Mesenchymal stem cell (in vitro differentiated cells and primary cell): ENCODE data around the gene GAN.
A peak's percentile ranks its signal among the peaks of the same experiment; 100 is the strongest.

Experiments
- DNase-seq: peaks from one replicate; pipeline ENCODE4 v3.0.0-alpha.2; 2013
- H2AFZ ChIP-seq: one replicate; pipeline ENCODE4 v1.6.1; 2013; ENCODE audit warnings: low read depth, mild to moderate bottlenecking, control low read depth, inconsistent platforms, low read length, moderate library complexity
- H2AK5ac ChIP-seq: 2 replicates; pipeline ENCODE4 v1.6.1; 2013; ENCODE audit warnings: low read length, moderate library complexity, mild to moderate bottlenecking, inconsistent platforms; ENCODE audit not compliant: severe bottlenecking
- H2BK120ac ChIP-seq: one replicate; pipeline ENCODE4 v1.6.1; 2013; ENCODE audit warnings: low read depth, mild to moderate bottlenecking, inconsistent platforms, low read length, moderate library complexity
- H2BK12ac ChIP-seq, 2 experiments: one replicate each; pipeline ENCODE4 v1.6.1; 2013; ENCODE audit warnings: inconsistent platforms in 2 of 2, low read length in 2 of 2, mild to moderate bottlenecking in 2 of 2, moderate library complexity in 2 of 2, control low read depth in 1 of 2
- H2BK15ac ChIP-seq: one replicate; pipeline ENCODE4 v1.6.1; 2013; ENCODE audit warnings: mild to moderate bottlenecking, low read depth, inconsistent platforms; ENCODE audit not compliant: poor library complexity, severe bottlenecking
- H2BK5ac ChIP-seq: 2 replicates; pipeline ENCODE4 v1.6.1; 2013; ENCODE audit warnings: low read depth, mild to moderate bottlenecking, low read length, control low read depth, inconsistent platforms; ENCODE audit not compliant: poor library complexity, severe bottlenecking
- H3K14ac ChIP-seq, 2 experiments: one replicate each; pipeline ENCODE4 v1.6.1; 2013; ENCODE audit warnings: inconsistent platforms in 2 of 2, low read length in 2 of 2, control low read depth in 1 of 2, mild to moderate bottlenecking in 1 of 2, moderate library complexity in 1 of 2
- H3K18ac ChIP-seq, 2 experiments: one replicate each; pipeline ENCODE4 v1.6.1; 2013; ENCODE audit warnings: inconsistent platforms in 2 of 2, low read length in 2 of 2, control low read depth in 1 of 2, low read depth in 1 of 2, mild to moderate bottlenecking in 1 of 2
- H3K23ac ChIP-seq, 2 experiments: one replicate each; pipeline ENCODE4 v1.6.1; 2013; ENCODE audit warnings: inconsistent platforms in 2 of 2, low read length in 2 of 2, mild to moderate bottlenecking in 2 of 2, moderate library complexity in 2 of 2, control low read depth in 1 of 2
- H3K27ac ChIP-seq: 2 replicates; pipeline ENCODE4 v1.5.1; 2013; ENCODE audit warnings: mild to moderate bottlenecking, moderate library complexity, low read length, control low read depth, inconsistent platforms; ENCODE audit not compliant: poor library complexity, severe bottlenecking
- H3K27me3 ChIP-seq, 2 experiments: 2 replicates each; pipeline versions ENCODE4 v1.6.1 to v1.7.0; 2013; ENCODE audit warnings: low read length in 2 of 2, mild to moderate bottlenecking in 2 of 2, moderate library complexity in 2 of 2, control low read depth in 1 of 2, inconsistent platforms in 1 of 2; ENCODE audit not compliant: control insufficient read depth in 1 of 2, insufficient read depth in 1 of 2
- H3K36me3 ChIP-seq, 2 experiments: 2 replicates each; pipeline versions ENCODE4 v1.6.1 to v1.7.0; 2013; ENCODE audit warnings: low read length in 2 of 2, control low read depth in 1 of 2, inconsistent platforms in 1 of 2, low read depth in 1 of 2, mild to moderate bottlenecking in 1 of 2; ENCODE audit not compliant: insufficient read depth in 2 of 2, control insufficient read depth in 1 of 2
- H3K4ac ChIP-seq, 2 experiments: one replicate each; pipeline ENCODE4 v1.6.1; 2013; ENCODE audit warnings: inconsistent platforms in 2 of 2, low read length in 2 of 2, mild to moderate bottlenecking in 2 of 2, moderate library complexity in 2 of 2, control low read depth in 1 of 2, low read depth in 1 of 2
- H3K4me1 ChIP-seq: 2 replicates; pipeline ENCODE4 v1.6.1; 2013; ENCODE audit warnings: low read depth, low read length, control low read depth; ENCODE audit not compliant: control insufficient read depth, insufficient read depth
- H3K4me2 ChIP-seq: 2 replicates; pipeline ENCODE4 v1.6.1; 2013; ENCODE audit warnings: low read length, mild to moderate bottlenecking, inconsistent platforms; ENCODE audit not compliant: poor library complexity, severe bottlenecking
- H3K4me3 ChIP-seq, 2 experiments: 2 replicates each; pipeline versions ENCODE4 v1.5.1 to v1.7.0; 2013; ENCODE audit warnings: low read length in 2 of 2, mild to moderate bottlenecking in 2 of 2, control low read depth in 1 of 2, low read depth in 1 of 2; ENCODE audit not compliant: insufficient read depth in 1 of 2
- H3K79me1 ChIP-seq: replicated peaks from 2 replicates; pipeline ENCODE4 v1.6.1; 2013; ENCODE audit warnings: mild to moderate bottlenecking, control low read depth, low read length, inconsistent platforms; ENCODE audit not compliant: poor library complexity, severe bottlenecking
- H3K9ac ChIP-seq: 2 replicates; pipeline ENCODE4 v1.7.0; 2013; ENCODE audit warnings: mild to moderate bottlenecking, low read length, moderate library complexity
- H3K9me3 ChIP-seq: 2 replicates; pipeline ENCODE4 v1.7.0; 2013; ENCODE audit warnings: mild to moderate bottlenecking, low read length; ENCODE audit not compliant: control insufficient read depth
- H4K8ac ChIP-seq: one replicate; pipeline ENCODE4 v1.6.1; 2013; ENCODE audit warnings: inconsistent platforms, mild to moderate bottlenecking, low read length, moderate library complexity
- H4K91ac ChIP-seq: one replicate; pipeline ENCODE4 v1.6.1; 2013; ENCODE audit warnings: mild to moderate bottlenecking, low read length, inconsistent platforms
- WGBS: methylation state at CpG from one replicate; pipeline ENCODE4 v1.1.7; 2013; ENCODE audit warnings: mixed read lengths; 5-methylcytosine and 5-hydroxymethylcytosine counted together

GAN gene

GRCh38 chr16:81399909-81400308 lies 85.1 kb downstream of the GAN start:
- no peak overlapping the region for H3K9ac ChIP-seq
- no peak overlapping the region for H3K4me3 ChIP-seq
- no peak overlapping the region for H4K91ac ChIP-seq
- H3K27me3 ChIP-seq: peaks cover 0 to 4% of the 10 kb centered on the region in 2 experiments
- H3K9me3 ChIP-seq: no peaks in the 10 kb centered on the region
- no peak overlapping the region for H2BK12ac ChIP-seq
- H2AFZ ChIP-seq: no peak overlapping the region
- H3K27ac ChIP-seq: no peak overlapping the region
- no peak overlapping the region for H3K23ac ChIP-seq
- no peak overlapping the region for H2AK5ac ChIP-seq
- no peaks in the 10 kb centered on the region for H3K36me3 ChIP-seq
- no peak overlapping the region for H2BK15ac ChIP-seq
- H3K18ac ChIP-seq: no peak overlapping the region
- H3K4me1 ChIP-seq: peaks cover 9% of the 10 kb centered on the region
- H3K79me1 ChIP-seq: no peaks in the 10 kb centered on the region
- no peak overlapping the region for H3K14ac ChIP-seq
- H3K4ac ChIP-seq: no peak overlapping the region
- H4K8ac ChIP-seq: no peak overlapping the region
- no peak overlapping the region for H2BK120ac ChIP-seq
- no CpG with 5 or more reads among the region's 1 CpG for WGBS
- H2BK5ac ChIP-seq: no peak overlapping the region
- no peak for DNase-seq
- no peak overlapping the region for H3K4me2 ChIP-seq

GRCh38 chr16:81401035-81401950 lies 86.5 kb downstream of the GAN start:
- Histone ChIP-seq H3K4me3 (peak overlapping the region in 1 of 2 experiments; percentile 63), H2BK15ac (no peak overlapping the region), H3K9me3 (no peaks in the 10 kb centered on the region), H3K18ac (no peak overlapping the region), H4K8ac (no peak overlapping the region), H3K4me2 (no peak overlapping the region), H2AFZ (no peak overlapping the region), H3K23ac (no peak overlapping the region), H2BK5ac (no peak overlapping the region), H3K27me3 (peaks cover 0 to 4% of the 10 kb centered on the region in 2 experiments), H3K27ac (no peak overlapping the region), H3K9ac (peak overlapping the region; percentile 73), H2BK120ac (no peak overlapping the region), H2BK12ac (no peak overlapping the region), H3K4me1 (peaks cover 9% of the 10 kb centered on the region), H2AK5ac (no peak overlapping the region), H3K36me3 (no peaks in the 10 kb centered on the region), H3K4ac (no peak overlapping the region), H4K91ac (no peak overlapping the region), H3K14ac (no peak overlapping the region), H3K79me1 (no peaks in the 10 kb centered on the region)
- 85% methylated on average over 17 of the region's 19 CpGs for WGBS
- peak; percentile 33 for DNase-seq

GRCh38 chr16:81403208-81403600 lies 88.4 kb downstream of the GAN start:
- no peaks in the 10 kb centered on the region for H3K79me1 ChIP-seq
- peaks cover 0 to 4% of the 10 kb centered on the region in 2 experiments for H3K27me3 ChIP-seq
- H3K36me3 ChIP-seq: no peaks in the 10 kb centered on the region
- H2BK15ac ChIP-seq: no peak overlapping the region
- no peak overlapping the region for H3K14ac ChIP-seq
- no peak overlapping the region for H2BK5ac ChIP-seq
- no peak overlapping the region for H3K23ac ChIP-seq
- peak overlapping the region; percentile 41 for H3K4me2 ChIP-seq
- 8% methylated on average over 3 of the region's 5 CpGs for WGBS
- H2BK12ac ChIP-seq: no peak overlapping the region
- DNase-seq: no peak
- H2BK120ac ChIP-seq: no peak overlapping the region
- H3K27ac ChIP-seq: no peak overlapping the region
- no peak overlapping the region for H2AK5ac ChIP-seq
- H4K91ac ChIP-seq: no peak overlapping the region
- H3K4ac ChIP-seq: no peak overlapping the region
- no peaks in the 10 kb centered on the region for H3K9me3 ChIP-seq
- peaks cover 17% of the 10 kb centered on the region for H3K4me1 ChIP-seq
- no peak overlapping the region for H3K9ac ChIP-seq
- no peak overlapping the region for H4K8ac ChIP-seq
- no peak overlapping the region for H2AFZ ChIP-seq
- H3K18ac ChIP-seq: no peak overlapping the region
- H3K4me3 ChIP-seq: no peak overlapping the region

- WGBS: 31% methylated on average over 37 of the region's 37 CpGs
- peak overlapping the region in 1 of 2 experiments; percentile 32 for H3K18ac ChIP-seq
- H2BK12ac ChIP-seq: peak overlapping the region in 1 of 2 experiments; percentile 70
- peak overlapping the region; percentile 13 for H2BK15ac ChIP-seq
- H3K36me3 ChIP-seq: no peaks in the 10 kb centered on the region
- H3K9me3 ChIP-seq: no peaks in the 10 kb centered on the region
- no peak overlapping the region for H3K27ac ChIP-seq
- H4K8ac ChIP-seq: no peak overlapping the region
- DNase-seq: peak; percentile 75
- peak overlapping the region; percentile 20 for H2AK5ac ChIP-seq
- H3K9ac ChIP-seq: peak overlapping the region; percentile 58
- peak overlapping the region; percentile 59 for H2AFZ ChIP-seq
- H3K79me1 ChIP-seq: no peaks in the 10 kb centered on the region
- peaks cover 0 to 5% of the 10 kb centered on the region in 2 experiments for H3K27me3 ChIP-seq
- no peak overlapping the region for H2BK120ac ChIP-seq
- no peak overlapping the region for H3K4ac ChIP-seq
- peak overlapping the region; percentile 47 for H4K91ac ChIP-seq
- H3K4me2 ChIP-seq: peak overlapping the region; percentile 67
- peak overlapping the region in 1 of 2 experiments; percentile 67 for H3K4me3 ChIP-seq
- H3K14ac ChIP-seq: no peak overlapping the region
- H3K23ac ChIP-seq: no peak overlapping the region
- H3K4me1 ChIP-seq: peaks cover 17% of the 10 kb centered on the region
- H2BK5ac ChIP-seq: no peak overlapping the region
Observed at GRCh38 chr16:81403601-81404391, 89.0 kb downstream of the GAN start.
